Cerebellar nuclear complex (tissue), 1 donor: Measurements from ENCODE around the gene TANGO2.

ENCODE experiments used
- DNase-seq, 2 experiments: peaks; one replicate each; lab custom pipeline; 2025; lab: John Stamatoyannopoulos, UW

TANGO2 gene

GRCh38 chr22:20108757-20109230 is 87.9 kb downstream of the TANGO2 start:
- no peak for DNase-seq

- no peak for DNase-seq
Measured at GRCh38 chr22:20109411-20110358, 88.8 kb downstream of the TANGO2 start.

GRCh38 chr22:20110359-20110985 is 89.6 kb downstream of the TANGO2 start:
- no peak for DNase-seq

GRCh38 chr22:20111045-20111688 is 90.3 kb downstream of the TANGO2 start:
- DNase-seq, result no peak

- DNase-seq, result no peak
Measured at GRCh38 chr22:20111689-20112622, 91.0 kb downstream of the TANGO2 start.

- no peak for DNase-seq
Measured at GRCh38 chr22:20112623-20113511, 92.0 kb downstream of the TANGO2 start.

GRCh38 chr22:20113551-20114310 is 92.8 kb downstream of the TANGO2 start:
- no peak for DNase-seq

- no peak for DNase-seq
Measured at GRCh38 chr22:20114506-20115475, 93.9 kb downstream of the TANGO2 start.

- DNase-seq, result no peak
Measured at GRCh38 chr22:20115691-20116375, 94.9 kb downstream of the TANGO2 start, which contains the start of gene RANBP1. Gene RANBP1 (plus strand): TSS chr22:20116104. CDS start chr22:20116185, 81 bp downstream.

- DNase-seq, result no peak
Measured at GRCh38 chr22:20116376-20116950, 95.6 kb downstream of the TANGO2 start.
